Jurkat, Clone E6-1 (cell line): ENCODE measurements around the gene MS4A15.
A peak's percentile ranks its signal among the peaks of the same experiment; 100 is the strongest.
"Not testable (repeated sequence)": the region's sequence is repeated elsewhere in the genome, so short reads cannot be mapped to it uniquely, and the experiment has no call there.

Experiments
- DNase-seq: peaks from one replicate; pipeline ENCODE4 v3.0.0-alpha.2; 2011; ENCODE audit warnings: low read depth, low spot score
- H3K4me3 ChIP-seq: 2 replicates; pipeline ENCODE4 v1.5.1; 2011; ENCODE audit warnings: mild to moderate bottlenecking, low read length, control low read depth, moderate library complexity

MS4A15 gene

GRCh38 chr11:60748821-60749220 lies 7.8 kb upstream of the MS4A15 start:
- no peak overlapping the region for H3K4me3 ChIP-seq
- DNase-seq = no peak

GRCh38 chr11:60750911-60751310 lies 5.8 kb upstream of the MS4A15 start:
- no peak for DNase-seq
- H3K4me3 ChIP-seq = no peak overlapping the region

GRCh38 chr11:60753309-60753708 lies 3.4 kb upstream of the MS4A15 start:
- DNase-seq = no peak
- H3K4me3 ChIP-seq = no peak overlapping the region

GRCh38 chr11:60754887-60755286 lies 1.8 kb upstream of the MS4A15 start:
- H3K4me3 ChIP-seq = no peak overlapping the region
- DNase-seq = no peak

- DNase-seq = no peak
- no peak overlapping the region for H3K4me3 ChIP-seq
These were observed 649 bp downstream of the MS4A15 start for GRCh38 chr11:60757231-60757800.

- DNase-seq, H3K4me3 ChIP-seq: not testable (repeated sequence)
These were observed 2.0 kb downstream of the MS4A15 start for GRCh38 chr11:60758671-60759070.

- not testable (repeated sequence) for DNase-seq, H3K4me3 ChIP-seq
These were observed 3.0 kb downstream of the MS4A15 start for GRCh38 chr11:60759438-60760225.

GRCh38 chr11:60761436-60762190 lies 4.9 kb downstream of the MS4A15 start:
- H3K4me3 ChIP-seq = no peak overlapping the region
- no peak for DNase-seq

- peak; percentile 18 for DNase-seq
- no peak overlapping the region for H3K4me3 ChIP-seq
These were observed 6.4 kb downstream of the MS4A15 start for GRCh38 chr11:60762851-60763691.

GRCh38 chr11:60763692-60764369 lies 7.2 kb downstream of the MS4A15 start:
- no peak overlapping the region for H3K4me3 ChIP-seq
- no peak for DNase-seq

GRCh38 chr11:60764879-60765278 lies 8.2 kb downstream of the MS4A15 start:
- peak; percentile 30 for DNase-seq
- H3K4me3 ChIP-seq = no peak overlapping the region

GRCh38 chr11:60765355-60765754 lies 8.7 kb downstream of the MS4A15 start:
- DNase-seq = no peak
- no peak overlapping the region for H3K4me3 ChIP-seq

GRCh38 chr11:60766547-60766946 lies 9.9 kb downstream of the MS4A15 start:
- DNase-seq = no peak
- no peak overlapping the region for H3K4me3 ChIP-seq

- no peak for DNase-seq
- H3K4me3 ChIP-seq = no peak overlapping the region
These were observed 10.7 kb downstream of the MS4A15 start for GRCh38 chr11:60767388-60767811.

GRCh38 chr11:60768202-60768601 lies 11.5 kb downstream of the MS4A15 start:
- no peak for DNase-seq
- H3K4me3 ChIP-seq = no peak overlapping the region

GRCh38 chr11:60769273-60769672 lies 12.6 kb downstream of the MS4A15 start:
- no peak for DNase-seq
- H3K4me3 ChIP-seq = no peak overlapping the region

GRCh38 chr11:60769811-60770210 lies 13.1 kb downstream of the MS4A15 start:
- DNase-seq = no peak
- H3K4me3 ChIP-seq = no peak overlapping the region

GRCh38 chr11:60771146-60771545 lies 14.5 kb downstream of the MS4A15 start:
- no peak for DNase-seq
- H3K4me3 ChIP-seq = no peak overlapping the region
